ENCODE data around the gene CSTPP1.
"Not testable (repeated sequence)": the region's sequence is repeated elsewhere in the genome, so short reads cannot be mapped to it uniquely, and the experiment has no call there.

CSTPP1 gene

GRCh38 chr11:46953093-46953492 is 16.5 kb downstream of the CSTPP1 start:
- DNase-seq (ENCODE audit: low spot score) = no peak

GRCh38 chr11:46958777-46959176 is 22.2 kb downstream of the CSTPP1 start:
- DNase-seq (ENCODE audit: low spot score) = no peak

DNA sequence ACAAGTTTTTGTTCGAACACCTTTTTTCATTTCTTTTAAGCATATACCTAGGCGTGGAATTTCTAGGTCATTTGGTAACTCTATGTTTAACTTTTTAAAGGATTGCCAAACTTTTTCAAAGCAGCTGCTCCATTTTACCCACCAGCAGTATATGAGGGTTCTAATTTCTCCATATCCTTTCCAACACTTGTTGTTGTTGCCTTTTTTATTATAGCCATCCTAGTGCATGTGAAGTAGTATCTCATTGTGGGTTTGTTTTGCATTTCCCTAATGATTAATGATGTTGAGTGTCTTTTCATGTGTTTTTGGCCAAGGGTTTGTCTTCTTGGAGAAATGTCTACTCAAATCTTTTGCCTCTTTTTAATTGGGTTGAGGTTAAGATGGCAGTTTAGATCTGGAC is 24.5 kb downstream of the CSTPP1 start:
- no peak for DNase-seq (ENCODE audit: low spot score)

DNA sequence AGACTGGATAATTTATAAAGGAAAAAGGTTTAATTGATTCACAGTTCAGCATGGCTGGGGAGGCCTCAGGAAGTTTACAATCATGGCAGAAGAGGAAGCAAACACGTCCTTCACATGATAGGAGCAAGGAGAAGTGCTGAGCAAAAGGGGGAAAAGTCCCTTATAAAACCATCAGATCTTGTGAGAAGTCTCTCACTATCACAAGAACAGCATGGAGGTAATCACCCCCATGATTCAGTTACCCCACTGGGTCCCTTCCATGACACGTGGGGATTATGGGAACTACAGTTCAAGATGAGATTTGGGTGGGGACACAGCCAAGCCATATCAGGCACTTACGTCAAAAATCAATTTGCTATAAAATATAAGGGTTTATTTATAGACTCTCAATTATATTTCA is 25.3 kb downstream of the CSTPP1 start:
- DNase-seq (ENCODE audit: low spot score) = not testable (repeated sequence)

DNA sequence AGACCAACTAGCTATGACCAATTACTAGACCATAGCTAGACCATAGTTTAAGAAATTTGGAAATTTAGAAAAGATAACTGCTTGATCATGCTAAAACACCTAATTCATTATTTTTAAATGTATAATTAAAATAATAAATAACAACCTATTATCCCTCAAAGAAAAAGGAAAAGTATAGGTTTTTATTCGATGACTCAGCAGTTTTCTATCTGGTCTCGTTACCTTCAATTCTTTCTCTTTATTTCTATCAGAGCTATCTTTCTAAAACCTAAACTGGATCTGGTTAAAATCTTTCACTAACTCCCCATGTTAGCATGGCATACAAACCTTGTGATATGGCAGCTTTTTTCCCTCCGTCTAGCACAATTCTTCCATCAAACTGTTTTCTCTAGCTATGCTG is 27.3 kb downstream of the CSTPP1 start:
- no peak for DNase-seq (ENCODE audit: low spot score)

DNA sequence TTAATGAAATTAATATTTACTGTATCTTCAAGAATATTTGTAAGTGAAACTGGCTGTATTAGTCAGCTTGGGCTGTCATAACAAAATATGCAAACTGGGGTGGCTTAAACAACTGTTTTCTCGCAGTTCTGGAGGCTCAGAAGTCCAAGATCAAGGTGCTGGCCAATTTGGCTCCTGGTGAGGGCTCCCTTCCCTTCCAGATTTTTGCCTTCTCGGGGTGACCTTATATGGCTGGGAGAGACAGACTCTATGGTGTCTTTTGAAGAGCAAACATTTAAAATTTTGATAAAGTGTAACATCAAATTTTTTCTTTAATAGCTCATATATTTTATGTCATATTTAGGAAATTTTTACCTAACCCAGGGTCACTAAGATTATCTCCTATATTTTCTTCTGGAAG is 30.2 kb downstream of the CSTPP1 start:
- no peak for DNase-seq (ENCODE audit: low spot score)

DNA sequence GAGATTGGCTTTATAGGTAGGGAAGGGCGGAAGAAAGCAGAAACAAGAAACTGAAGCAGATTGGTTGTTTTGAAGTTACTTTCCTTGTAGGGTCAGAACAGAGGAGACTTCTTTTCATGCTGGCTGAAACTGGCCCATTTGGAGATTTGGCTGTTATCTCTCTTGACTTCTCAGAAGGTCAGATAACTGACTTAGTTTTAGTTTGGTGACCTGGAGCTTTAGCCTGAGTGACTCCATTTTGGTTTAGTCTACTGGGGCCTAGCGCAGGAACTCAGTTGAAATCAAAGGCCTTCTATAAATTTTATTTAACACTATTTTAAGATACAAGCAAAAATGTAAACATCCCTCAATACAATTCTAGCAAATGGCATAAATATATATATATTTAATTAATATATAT is 31.4 kb downstream of the CSTPP1 start:
- DNase-seq (ENCODE audit: low spot score) = no peak

DNA sequence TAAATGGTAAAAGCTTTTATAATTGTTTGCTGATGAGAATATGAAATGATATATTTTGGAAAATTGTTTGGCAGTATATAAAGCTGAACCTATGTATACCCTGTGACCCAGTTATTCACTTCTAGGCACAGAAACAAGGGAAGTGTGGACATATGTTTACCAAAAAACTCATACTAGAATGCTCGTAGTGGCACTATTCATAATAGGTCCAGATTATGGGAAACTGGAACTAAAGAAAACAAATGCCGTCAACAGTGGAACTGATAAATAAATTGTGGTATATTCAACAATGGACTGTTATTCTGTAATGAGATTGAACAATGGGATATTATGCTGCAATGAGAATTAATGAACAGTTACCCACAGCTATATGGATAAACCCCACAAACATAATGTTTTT is 32.8 kb downstream of the CSTPP1 start:
- DNase-seq (ENCODE audit: low spot score) = no peak

GRCh38 chr11:46970913-46971625 is 34.5 kb downstream of the CSTPP1 start:
- no peak for DNase-seq (ENCODE audit: low spot score)

GRCh38 chr11:46972343-46972742 is 35.8 kb downstream of the CSTPP1 start:
- no peak for DNase-seq (ENCODE audit: low spot score)

DNA sequence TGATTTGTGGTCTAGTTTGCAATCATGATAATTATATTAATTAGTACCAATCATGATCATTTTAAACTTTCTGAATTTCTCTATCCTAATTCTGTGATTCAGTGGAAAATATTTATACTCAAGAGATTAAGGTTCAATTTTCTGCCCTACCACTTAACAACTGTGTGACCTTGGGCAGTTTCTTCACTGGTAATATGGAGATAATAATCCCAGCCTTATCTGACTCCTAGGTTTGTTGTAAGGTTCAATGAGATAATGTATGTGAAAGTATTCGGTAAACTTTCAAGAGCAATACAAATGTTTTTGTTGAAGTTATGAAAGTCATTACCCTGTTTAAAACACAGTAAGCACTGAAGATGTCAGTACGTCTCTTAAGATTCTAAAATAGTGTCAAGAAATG is 36.3 kb downstream of the CSTPP1 start:
- DNase-seq (ENCODE audit: low spot score) = no peak

GRCh38 chr11:46976182-46976854 is 39.8 kb downstream of the CSTPP1 start:
- no peak for DNase-seq (ENCODE audit: low spot score)

DNA sequence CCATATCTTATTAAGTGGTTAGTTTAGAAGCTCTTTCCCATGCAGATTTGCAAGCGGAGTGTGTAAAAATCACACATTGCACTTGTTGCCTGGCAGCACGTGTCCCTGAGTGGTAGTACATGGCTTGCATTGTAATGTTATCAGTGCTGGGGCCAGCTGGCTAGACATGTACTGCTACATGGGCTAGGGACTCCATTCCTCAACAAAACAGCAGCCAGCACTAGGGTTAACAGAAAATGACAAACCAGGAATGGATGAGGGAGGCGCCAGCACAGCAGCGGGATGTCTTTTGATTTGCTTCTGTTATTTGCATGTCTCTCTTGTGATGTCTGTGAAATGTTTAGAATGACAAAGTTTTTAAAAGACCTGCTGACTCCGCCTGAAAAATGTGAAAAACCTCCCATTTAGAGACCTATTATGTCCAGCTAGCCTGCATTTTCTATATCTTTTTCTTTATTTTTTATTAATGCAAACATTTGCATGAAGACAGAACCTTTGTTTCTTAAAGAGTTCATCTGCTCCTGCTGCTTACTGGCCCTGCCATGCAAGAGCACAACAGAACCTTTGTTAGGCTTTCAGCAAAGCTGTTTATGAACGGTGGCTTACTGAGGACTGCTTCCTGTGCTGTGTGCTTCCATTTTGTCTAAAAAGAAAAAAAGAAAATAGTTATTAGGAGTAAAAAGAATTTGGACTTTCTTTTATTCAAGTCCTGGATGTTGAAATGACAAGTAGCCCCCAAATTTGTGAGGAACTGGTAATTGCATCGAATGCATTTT is 40.7 kb downstream of the CSTPP1 start:
- no peak for DNase-seq (ENCODE audit: low spot score)

GRCh38 chr11:46978005-46978491 is 41.5 kb downstream of the CSTPP1 start:
- DNase-seq (ENCODE audit: low spot score) = no peak

GRCh38 chr11:46979358-46979757 is 42.8 kb downstream of the CSTPP1 start:
- no peak for DNase-seq (ENCODE audit: low spot score)

DNA sequence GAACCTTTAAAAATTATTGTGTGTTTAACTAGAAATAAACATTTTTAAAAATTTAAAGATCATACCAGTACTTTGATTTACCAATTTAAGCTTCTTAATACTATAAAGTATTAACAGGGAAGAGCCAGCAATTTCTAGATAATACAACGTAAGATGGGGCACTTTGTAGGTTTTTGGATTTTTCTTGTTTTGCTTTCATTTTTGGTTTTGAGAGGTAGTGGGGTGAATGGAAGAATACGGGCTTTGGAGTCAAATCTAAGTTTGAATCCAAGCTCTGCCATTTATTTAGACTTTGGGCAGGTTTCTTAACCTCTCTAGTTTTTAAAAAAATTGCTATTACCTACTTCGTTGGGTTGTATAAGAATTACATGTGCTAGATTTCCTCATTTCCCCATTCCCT is 44.9 kb downstream of the CSTPP1 start:
- DNase-seq (ENCODE audit: low spot score) = no peak

- DNase-seq (ENCODE audit: low spot score) = no peak
Observed at GRCh38 chr11:46982797-46983452, 46.4 kb downstream of the CSTPP1 start.

DNA sequence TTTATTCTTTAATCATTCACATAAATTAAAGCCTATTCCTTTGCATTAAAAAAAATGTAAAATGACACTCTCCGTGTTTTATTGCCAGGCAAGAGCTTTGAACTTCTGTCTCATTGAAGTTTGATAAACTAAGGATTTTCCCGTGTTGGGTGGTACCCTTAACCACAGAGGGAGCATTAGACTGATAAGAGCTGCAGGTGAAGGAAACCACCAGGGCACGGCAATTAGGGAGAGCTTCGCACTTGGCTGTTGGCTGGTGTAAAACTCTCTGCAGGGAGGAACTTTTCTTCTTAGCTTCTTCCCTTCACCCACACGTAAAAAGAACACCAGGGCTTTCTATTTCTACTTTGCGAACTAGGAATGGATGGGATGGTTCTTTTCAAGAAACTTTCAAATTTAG is 47.0 kb downstream of the CSTPP1 start:
- no peak for DNase-seq (ENCODE audit: low spot score)

- no peak for DNase-seq (ENCODE audit: low spot score)
Observed at GRCh38 chr11:46984548-46984947, 48.0 kb downstream of the CSTPP1 start.

- DNase-seq (ENCODE audit: low spot score) = no peak
Observed at GRCh38 chr11:46984987-46985386, 48.4 kb downstream of the CSTPP1 start.

DNA sequence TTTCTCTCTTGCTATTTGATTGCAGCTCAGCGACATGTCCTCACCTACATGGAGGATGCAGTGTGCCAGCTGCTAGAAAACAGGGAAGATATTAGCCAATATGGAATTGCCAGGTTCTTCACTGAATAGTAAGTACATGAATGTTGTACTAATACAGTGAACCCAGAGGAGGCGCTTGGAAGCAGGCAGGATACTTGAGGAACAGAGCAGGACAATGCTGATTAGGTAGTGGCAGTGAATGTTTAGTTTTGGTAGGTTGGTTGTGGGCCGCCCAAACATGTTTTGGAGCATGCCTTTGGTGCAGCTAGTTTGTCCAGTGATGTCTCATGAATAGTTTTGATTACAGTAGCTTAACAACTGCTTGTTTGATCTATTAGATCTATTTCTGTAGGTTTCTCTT is 50.6 kb downstream of the CSTPP1 start:
- no peak for DNase-seq (ENCODE audit: low spot score)

- DNase-seq (ENCODE audit: low spot score) = not testable (repeated sequence)
Observed at GRCh38 chr11:46989810-46990487, 53.4 kb downstream of the CSTPP1 start.
